ENCODE results near the gene ADGRF4.

- TF ChIP-seq CTCF (IDR thresholded peaks at IDR 0.05; ENCODE audit: poor library complexity, severe bottlenecking) (no peak), RAD21 (conservative IDR thresholded peaks at IDR 0.05) (no peak), EZH2 (IDR thresholded peaks at IDR 0.05; ENCODE audit: borderline replicate concordance, insufficient read depth, low read length, poor library complexity, severe bottlenecking) (no peak), TAF1 (IDR thresholded peaks at IDR 0.05; ENCODE audit: low read depth) (no peak), MXI1 (conservative IDR thresholded peaks at IDR 0.05; ENCODE audit: poor library complexity, severe bottlenecking) (no peak), POLR2AphosphoS5 (IDR thresholded peaks at IDR 0.05) (no peak), EP300 (conservative IDR thresholded peaks at IDR 0.05; ENCODE audit: poor library complexity, severe bottlenecking) (no peak)
These were observed 46.9 kb upstream of the ADGRF4 start for GRCh38 chr6:47651505-47651944.
